ENCODE data around the gene ADAMTS6.

GRCh38 chr5:65364907-65365306 is 116.8 kb downstream of the ADAMTS6 start:
- TF ChIP-seq POLR2AphosphoS5 (IDR thresholded peaks at IDR 0.05; ENCODE audit: low read depth, low read length) (no peak), SIN3A (IDR thresholded peaks at IDR 0.05; ENCODE audit: borderline replicate concordance, insufficient read depth, low read length) (no peak)
